ENCODE results near the gene CCDC146. TPM values are rescaled to one million over a fixed set of nuclear protein-coding genes. Genes with fewer than 3 reads are reported as not detected.

CCDC146 gene
- total and polyA plus RNA-seq, 2 of the 13 experiments (the other 11 are each of a cell fraction or from before 2014, with no cell fraction given): 2.4 to 4.1 TPM

- in situ Hi-C loops (cut with HindIII; ENCODE audit: extremely low pct_ligation_motif_present, low pct_unique_long_range_greater_than_20kb): loop anchor here (10.0 kb wide), 1 partner anchor 120 kb away; the partner anchor contains the start of gene CCDC146
- no peak overlapping the region; the same call in 1 of the 2 replicates for H3K4me2 ChIP-seq (ENCODE audit: low read depth, low read length)
- no peaks in the 10 kb centered on the region for H3K9me3 ChIP-seq (ENCODE audit: low read length)
- ChIA-PET POLR2A (no interaction called here), CTCF (ENCODE audit: low intra/inter-chr PET ratio, low total read pairs) (no interaction called here)
- intact Hi-C loops (cut with micrococcal nuclease; ENCODE audit: unreplicated experiment): no loop called here
- no peak overlapping the region for H3K9ac ChIP-seq (ENCODE audit: insufficient read depth, low read depth, low read length)
- H3K27me3 ChIP-seq (ENCODE audit: control insufficient read depth in 1 of 2, insufficient read depth in 2 of 2, low read length in 2 of 2): no peaks in the 10 kb centered on the region
- no peaks in the 10 kb centered on the region for H4K20me1 ChIP-seq (ENCODE audit: insufficient read depth, low read length)
- H3K4me3 ChIP-seq (replicated peaks in 1 of 3; ENCODE audit: insufficient read depth in 1 of 3, low read depth in 2 of 3, low read length in 3 of 3): no peak overlapping the region
- ATAC-seq: no peak
- peaks cover 35% of the 10 kb centered on the region for H3K4me1 ChIP-seq (ENCODE audit: insufficient read depth, low read length)
- no TSS peak for BruUV-seq (replicated peaks)
- TF ChIP-seq, protein P1, sequence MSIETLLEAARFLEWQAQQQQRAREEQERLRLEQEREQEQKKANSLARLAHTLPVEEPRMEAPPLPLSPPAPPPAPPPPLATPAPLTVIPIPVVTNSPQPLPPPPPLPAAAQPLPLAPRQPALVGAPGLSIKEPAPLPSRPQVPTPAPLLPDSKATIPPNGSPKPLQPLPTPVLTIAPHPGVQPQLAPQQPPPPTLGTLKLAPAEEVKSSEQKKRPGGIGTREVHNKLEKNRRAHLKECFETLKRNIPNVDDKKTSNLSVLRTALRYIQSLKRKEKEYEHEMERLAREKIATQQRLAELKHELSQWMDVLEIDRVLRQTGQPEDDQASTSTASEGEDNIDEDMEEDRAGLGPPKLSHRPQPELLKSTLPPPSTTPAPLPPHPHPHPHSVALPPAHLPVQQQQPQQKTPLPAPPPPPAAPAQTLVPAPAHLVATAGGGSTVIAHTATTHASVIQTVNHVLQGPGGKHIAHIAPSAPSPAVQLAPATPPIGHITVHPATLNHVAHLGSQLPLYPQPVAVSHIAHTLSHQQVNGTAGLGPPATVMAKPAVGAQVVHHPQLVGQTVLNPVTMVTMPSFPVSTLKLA (IDR thresholded peaks at IDR 0.05): no peak
- TF ChIP-seq ZNF644 (CRISPR knock-in tag; IDR thresholded peaks at IDR 0.05; ENCODE audit: low read depth): no peak
- no peak for TF ChIP-seq AGO2 (optimal IDR thresholded peaks at IDR 0.05; ENCODE audit: low read depth, low read length)
- TF ChIP-seq RAD51 (IDR thresholded peaks at IDR 0.05; ENCODE audit: borderline replicate concordance): no peak
- TF ChIP-seq, protein P2, sequence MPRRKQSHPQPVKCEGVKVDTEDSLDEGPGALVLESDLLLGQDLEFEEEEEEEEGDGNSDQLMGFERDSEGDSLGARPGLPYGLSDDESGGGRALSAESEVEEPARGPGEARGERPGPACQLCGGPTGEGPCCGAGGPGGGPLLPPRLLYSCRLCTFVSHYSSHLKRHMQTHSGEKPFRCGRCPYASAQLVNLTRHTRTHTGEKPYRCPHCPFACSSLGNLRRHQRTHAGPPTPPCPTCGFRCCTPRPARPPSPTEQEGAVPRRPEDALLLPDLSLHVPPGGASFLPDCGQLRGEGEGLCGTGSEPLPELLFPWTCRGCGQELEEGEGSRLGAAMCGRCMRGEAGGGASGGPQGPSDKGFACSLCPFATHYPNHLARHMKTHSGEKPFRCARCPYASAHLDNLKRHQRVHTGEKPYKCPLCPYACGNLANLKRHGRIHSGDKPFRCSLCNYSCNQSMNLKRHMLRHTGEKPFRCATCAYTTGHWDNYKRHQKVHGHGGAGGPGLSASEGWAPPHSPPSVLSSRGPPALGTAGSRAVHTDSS (CRISPR knock-in tag; conservative IDR thresholded peaks at IDR 0.05): no peak
- TF ChIP-seq ZNF296 (CRISPR knock-in tag; conservative IDR thresholded peaks at IDR 0.05): no peak
- no peak for TF ChIP-seq PHF20 (CRISPR knock-in tag; IDR thresholded peaks at IDR 0.05)
- TF ChIP-seq FOXO1 (CRISPR knock-in tag; IDR thresholded peaks at IDR 0.05): no peak
- TF ChIP-seq ZNF639 (CRISPR knock-in tag; conservative IDR thresholded peaks at IDR 0.05): no peak
- TF ChIP-seq ZNF879 (CRISPR knock-in tag; IDR thresholded peaks at IDR 0.05): no peak
- FAIRE-seq: no peak
- H3K79me2 ChIP-seq (ENCODE audit: insufficient read depth, low read length): no peaks in the 10 kb centered on the region
- 89% methylated on average over 6 of the region's 6 CpGs for WGBS (ENCODE audit: low lambda C conversion rate)
- no peak overlapping the region for H2AFZ ChIP-seq (ENCODE audit: low read length)
- H3K36me3 ChIP-seq (replicated peaks in 1 of 2; ENCODE audit: control insufficient read depth in 1 of 2, insufficient read depth in 2 of 2, low read length in 2 of 2): no peaks in the 10 kb centered on the region
- peak overlapping the region; percentile 63 for H3K27ac ChIP-seq (ENCODE audit: extremely low read length, insufficient read depth, low read length)
- DNase-seq (ENCODE audit: low spot score): no peak
Observed at GRCh38 chr7:77244222-77244934, 122.0 kb downstream of the CCDC146 start.
